H9 (cell line): ENCODE results near the gene EPB41L5. TPM values are rescaled to one million over a fixed set of nuclear protein-coding genes. Genes with fewer than 3 reads are reported as not detected.

Experiments
- DNase-seq: peaks from one replicate; pipeline ENCODE4 v3.0.0-alpha.2; 2017
- H2AFZ ChIP-seq: one replicate; pipeline ENCODE4 v1.6.1; 2013; ENCODE audit warnings: mild to moderate bottlenecking, low read length, control low read depth, moderate library complexity
- H2AK5ac ChIP-seq: 2 replicates; pipeline ENCODE4 v1.6.1; 2013; ENCODE audit warnings: low read length, control low read depth, mixed read lengths; ENCODE audit not compliant: insufficient read length
- H2BK120ac ChIP-seq: one replicate; pipeline ENCODE4 v1.6.1; 2013; ENCODE audit warnings: low read depth, mild to moderate bottlenecking, low read length, control low read depth, inconsistent platforms; ENCODE audit not compliant: poor library complexity, severe bottlenecking
- H2BK12ac ChIP-seq: 2 replicates; pipeline ENCODE4 v1.6.1; 2013; ENCODE audit warnings: low read length, control low read depth, mixed read lengths, low read depth; ENCODE audit not compliant: insufficient read length
- H2BK15ac ChIP-seq: 2 replicates; pipeline ENCODE4 v1.6.1; 2013; ENCODE audit warnings: low read depth, low read length, control low read depth
- H2BK20ac ChIP-seq: one replicate; pipeline ENCODE4 v1.6.1; 2013; ENCODE audit warnings: low read depth, mild to moderate bottlenecking, low read length, control low read depth, inconsistent platforms; ENCODE audit not compliant: poor library complexity, severe bottlenecking
- H2BK5ac ChIP-seq: 2 replicates; pipeline ENCODE4 v1.6.1; 2013; ENCODE audit warnings: low read length, control low read depth, mixed read lengths; ENCODE audit not compliant: insufficient read length
- H3K14ac ChIP-seq: 2 replicates; pipeline ENCODE4 v1.6.1; 2013; ENCODE audit warnings: low read length, control low read depth; ENCODE audit not compliant: insufficient read depth
- H3K18ac ChIP-seq: 2 replicates; pipeline ENCODE4 v1.6.1; 2013; ENCODE audit warnings: low read depth, mild to moderate bottlenecking, mixed read lengths, low read length, control low read depth; ENCODE audit not compliant: insufficient read length
- H3K23ac ChIP-seq: 2 replicates; pipeline ENCODE4 v1.6.1; 2013; ENCODE audit warnings: low read length, control low read depth, mixed read lengths, low read depth; ENCODE audit not compliant: insufficient read length
- H3K23me2 ChIP-seq: 2 replicates; pipeline ENCODE4 v1.6.1; 2013; ENCODE audit warnings: low read depth, mild to moderate bottlenecking, mixed read lengths, low read length, control low read depth; ENCODE audit not compliant: insufficient read length, poor library complexity, severe bottlenecking
- H3K27ac ChIP-seq: 2 replicates; pipeline ENCODE4 v1.5.1; 2013; ENCODE audit warnings: low read length, control low read depth, mixed read lengths, low read depth; ENCODE audit not compliant: insufficient read length
- H3K27me3 ChIP-seq: 2 replicates; pipeline ENCODE4 v1.6.1; 2013; ENCODE audit warnings: low read length, control low read depth, inconsistent platforms; ENCODE audit not compliant: insufficient read depth
- H3K4ac ChIP-seq: 2 replicates; pipeline ENCODE4 v1.6.1; 2013; ENCODE audit warnings: low read depth, mild to moderate bottlenecking, control low read depth, inconsistent platforms, low read length, moderate library complexity
- H3K4me1 ChIP-seq: 2 replicates; pipeline ENCODE4 v1.6.1; 2013; ENCODE audit warnings: low read length, control low read depth, inconsistent platforms; ENCODE audit not compliant: insufficient read depth
- H3K4me2 ChIP-seq: 2 replicates; pipeline ENCODE4 v1.6.1; 2013; ENCODE audit warnings: low read length, control low read depth, mixed read lengths; ENCODE audit not compliant: insufficient read length, insufficient read depth
- H3K56ac ChIP-seq: 2 replicates; pipeline ENCODE4 v1.6.1; 2013; ENCODE audit warnings: low read depth, mild to moderate bottlenecking, mixed read lengths, low read length, control low read depth; ENCODE audit not compliant: insufficient read length
- H3K79me1 ChIP-seq: 2 replicates; pipeline ENCODE4 v1.6.1; 2013; ENCODE audit warnings: low read depth, mild to moderate bottlenecking, moderate library complexity, low read length, control low read depth, inconsistent platforms; ENCODE audit not compliant: insufficient read depth, poor library complexity, severe bottlenecking
- H3K79me2 ChIP-seq: 2 replicates; pipeline ENCODE4 v1.6.1; 2013; ENCODE audit warnings: low read length, control low read depth, inconsistent platforms; ENCODE audit not compliant: insufficient read depth
- H3K9ac ChIP-seq: 2 replicates; pipeline ENCODE4 v1.6.1; 2013; ENCODE audit warnings: low read length, control low read depth, mixed read lengths; ENCODE audit not compliant: insufficient read length; ENCODE audit errors: extremely low read depth
- H3K9me3 ChIP-seq: one replicate; pipeline ENCODE4 v1.6.1; 2013; ENCODE audit warnings: low read depth, low read length, inconsistent platforms; ENCODE audit not compliant: control insufficient read depth
- H3T11ph ChIP-seq: one replicate; pipeline ENCODE4 v1.6.1; 2013; ENCODE audit warnings: mild to moderate bottlenecking, low read length, control low read depth, inconsistent platforms
- H4K20me1 ChIP-seq: one replicate; pipeline ENCODE4 v1.6.1; 2013; ENCODE audit not compliant: control insufficient read depth, insufficient read length, insufficient read depth
- H4K5ac ChIP-seq: 2 replicates; pipeline ENCODE4 v1.6.1; 2013; ENCODE audit warnings: low read depth, mild to moderate bottlenecking, mixed read lengths, low read length, control low read depth; ENCODE audit not compliant: insufficient read length
- H4K8ac ChIP-seq: replicated peaks from 2 replicates; pipeline ENCODE4 v1.6.1; 2013; ENCODE audit warnings: low read length, control low read depth, mixed read lengths, low read depth; ENCODE audit not compliant: insufficient read length
- H4K91ac ChIP-seq: 2 replicates; pipeline ENCODE4 v1.6.1; 2013; ENCODE audit warnings: low read depth, mild to moderate bottlenecking, moderate library complexity, mixed read lengths, low read length, control low read depth; ENCODE audit not compliant: insufficient read length
- H3K27ac Mint-ChIP-seq, 3 experiments: 2 replicates in 2 of 3; 3 replicates in 1 of 3; pipeline ENCODE4 v1.8.0; 2020 to 2021; ENCODE audit warnings: mixed read lengths in 3 of 3, mild to moderate bottlenecking in 1 of 3, moderate library complexity in 1 of 3
- H3K27me3 Mint-ChIP-seq: 2 replicates; pipeline ENCODE4 v1.8.0; 2021; ENCODE audit warnings: low read depth, mild to moderate bottlenecking, moderate library complexity, mixed read lengths
- H3K36me3 Mint-ChIP-seq, 3 experiments: 2 replicates in 2 of 3; 3 replicates in 1 of 3; pipeline ENCODE4 v1.8.0; 2020 to 2021; ENCODE audit warnings: low read depth in 3 of 3, mixed read lengths in 3 of 3; ENCODE audit not compliant: insufficient read depth in 1 of 3
- H3K4me1 Mint-ChIP-seq, 2 experiments: 2 replicates each; pipeline ENCODE4 v1.8.0; 2020; ENCODE audit warnings: mixed read lengths in 2 of 2
- H3K4me3 Mint-ChIP-seq, 2 experiments: 2 replicates in 1 of 2; 3 replicates in 1 of 2; pipeline ENCODE4 v1.8.0; 2020 to 2021; ENCODE audit warnings: mild to moderate bottlenecking in 2 of 2, mixed read lengths in 2 of 2, moderate library complexity in 1 of 2
- H3K9me3 Mint-ChIP-seq, 2 experiments: 2 replicates in 1 of 2; 3 replicates in 1 of 2; pipeline ENCODE4 v1.8.0; 2020; ENCODE audit warnings: mild to moderate bottlenecking in 2 of 2, mixed read lengths in 2 of 2, moderate library complexity in 1 of 2
- CTCF ChIP-seq: fragments of 200-600 bp; sonication (generic); conservative IDR thresholded peaks from 3 replicates; pipeline ENCODE4 v1.8.0; 2021; ENCODE audit warnings: antibody characterized with exemption, mild to moderate bottlenecking
- WGBS: extraction: QIAGEN DNeasy Blood & Tissue Kit; methylation state at CpG from one replicate; pipeline ENCODE4 v1.1.7; 2013; ENCODE audit warnings: missing lambda C conversion rate, low lambda C conversion rate, mixed read lengths; ENCODE audit not compliant: insufficient read length; ENCODE audit errors: extremely low coverage; 5-methylcytosine and 5-hydroxymethylcytosine counted together
- total RNA-seq: library from RNA; stranded (reverse); gene quantifications from 2 replicates; pipeline ENCODE4 v1.2.1, GENCODE V29; 2021

EPB41L5 gene
- total RNA-seq, 1 experiment from 2014 or later: 40.4 TPM

- Mint-ChIP-seq H3K4me1 (peaks cover 6 to 7% of the 10 kb centered on the region in 2 experiments; a peak in 3 of 4 replicates), H3K36me3 (peaks cover 8 to 24% (median 11%) of the 10 kb centered on the region in 3 experiments), H3K27ac (no peak overlapping the region), H3K9me3 (peaks cover 0 to 3% of the 10 kb centered on the region in 2 experiments; a peak in 2 of 5 replicates), H3K27me3 (no peaks in the 10 kb centered on the region), H3K4me3 (no peak overlapping the region)
- H2BK5ac ChIP-seq: no peak overlapping the region
- H3T11ph ChIP-seq: no peak overlapping the region
- no CpG with 5 or more reads among the region's 4 CpGs for WGBS
- no peak overlapping the region for H3K18ac ChIP-seq
- no peak for DNase-seq
- H3K23ac ChIP-seq: no peak overlapping the region
- no peaks in the 10 kb centered on the region for H3K27me3 ChIP-seq
- no peaks in the 10 kb centered on the region for H3K23me2 ChIP-seq
- no peak overlapping the region for H3K56ac ChIP-seq
- no peak overlapping the region for H2AK5ac ChIP-seq
- H4K5ac ChIP-seq: no peak overlapping the region
- TF ChIP-seq CTCF: no peak
- no peak overlapping the region for H3K4ac ChIP-seq
- H2BK20ac ChIP-seq: no peak overlapping the region
- no peak overlapping the region for H2BK120ac ChIP-seq
- no peak overlapping the region for H2BK15ac ChIP-seq
- H3K9ac ChIP-seq: no peak overlapping the region
- H2AFZ ChIP-seq: no peak overlapping the region
- no peak overlapping the region for H4K8ac ChIP-seq
- no peaks in the 10 kb centered on the region for H3K79me1 ChIP-seq
- no peaks in the 10 kb centered on the region for H3K4me1 ChIP-seq
- H3K14ac ChIP-seq: no peak overlapping the region
- no peaks in the 10 kb centered on the region for H3K79me2 ChIP-seq
- H4K91ac ChIP-seq: no peak overlapping the region
- H3K9me3 ChIP-seq: no peaks in the 10 kb centered on the region
- H2BK12ac ChIP-seq: no peak overlapping the region
- H3K4me2 ChIP-seq: no peak overlapping the region
- H3K27ac ChIP-seq: no peak overlapping the region
- no peaks in the 10 kb centered on the region for H4K20me1 ChIP-seq
These were observed 25.2 kb downstream of the EPB41L5 start for GRCh38 chr2:120037995-120038541.
